ENCODE measurements around the gene RASD1.

RASD1 gene

DNA sequence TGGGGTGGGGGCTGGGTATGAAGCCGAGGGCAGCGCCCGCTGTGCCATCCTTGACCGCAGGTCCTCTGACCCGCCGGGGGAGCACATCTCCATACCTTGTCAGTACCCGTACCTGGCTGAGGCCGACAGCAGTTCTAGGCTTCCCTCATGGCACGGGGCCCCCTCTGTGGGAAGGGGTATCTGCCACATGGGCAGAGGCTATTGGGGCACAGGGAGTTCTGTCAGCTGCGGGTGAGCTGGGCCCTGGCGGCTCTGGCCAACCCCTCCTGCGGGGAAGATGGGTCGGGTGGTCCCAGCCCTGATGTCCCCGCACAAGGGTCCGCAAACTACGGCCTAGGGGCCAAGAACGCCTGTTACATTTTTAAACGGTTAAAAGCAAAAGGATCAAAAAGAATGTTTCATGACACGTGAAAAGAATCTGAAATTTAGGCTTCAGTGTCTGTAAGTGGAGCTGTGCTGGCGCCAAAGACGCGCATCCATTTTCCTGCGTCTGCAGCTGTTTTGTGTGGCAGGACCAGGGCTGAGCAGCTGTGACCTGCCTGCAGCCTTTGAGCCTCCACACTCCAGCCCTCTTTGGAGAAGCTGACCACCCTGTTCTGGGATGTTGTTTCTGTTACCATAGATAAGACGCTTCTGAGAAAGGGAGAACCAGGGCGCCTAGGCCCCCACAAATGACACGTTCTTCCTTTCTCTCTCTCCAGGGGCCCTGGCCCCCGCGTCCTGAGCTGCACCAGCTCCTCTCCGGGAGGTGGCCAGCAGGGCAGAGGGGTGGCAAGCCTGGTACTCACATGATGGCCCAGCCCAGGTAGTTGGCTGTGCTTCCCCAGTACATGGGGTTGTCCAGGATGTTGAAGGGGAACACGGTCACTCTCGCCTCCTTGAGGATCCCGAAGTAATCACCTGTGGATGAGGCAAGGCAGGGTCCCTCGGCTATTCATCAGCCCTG lies 12.7 kb upstream of the RASD1 start:
- ChIA-PET POLR2A (interaction anchor here (1.1 kb wide), 1 partner anchor 14 kb away, joined by 3 read pairs; no protein-coding TSS in a partner anchor), CTCF (interaction anchor here (0.9 to 4.5 kb wide), 4 partner anchors 9 to 134 kb away, joined by 3 to 56 read pairs (median 4); partner anchors contain the start of gene RASD1)
- no peak for DNase-seq (ENCODE audit: low read depth, low spot score)
- TF ChIP-seq, protein P1, sequence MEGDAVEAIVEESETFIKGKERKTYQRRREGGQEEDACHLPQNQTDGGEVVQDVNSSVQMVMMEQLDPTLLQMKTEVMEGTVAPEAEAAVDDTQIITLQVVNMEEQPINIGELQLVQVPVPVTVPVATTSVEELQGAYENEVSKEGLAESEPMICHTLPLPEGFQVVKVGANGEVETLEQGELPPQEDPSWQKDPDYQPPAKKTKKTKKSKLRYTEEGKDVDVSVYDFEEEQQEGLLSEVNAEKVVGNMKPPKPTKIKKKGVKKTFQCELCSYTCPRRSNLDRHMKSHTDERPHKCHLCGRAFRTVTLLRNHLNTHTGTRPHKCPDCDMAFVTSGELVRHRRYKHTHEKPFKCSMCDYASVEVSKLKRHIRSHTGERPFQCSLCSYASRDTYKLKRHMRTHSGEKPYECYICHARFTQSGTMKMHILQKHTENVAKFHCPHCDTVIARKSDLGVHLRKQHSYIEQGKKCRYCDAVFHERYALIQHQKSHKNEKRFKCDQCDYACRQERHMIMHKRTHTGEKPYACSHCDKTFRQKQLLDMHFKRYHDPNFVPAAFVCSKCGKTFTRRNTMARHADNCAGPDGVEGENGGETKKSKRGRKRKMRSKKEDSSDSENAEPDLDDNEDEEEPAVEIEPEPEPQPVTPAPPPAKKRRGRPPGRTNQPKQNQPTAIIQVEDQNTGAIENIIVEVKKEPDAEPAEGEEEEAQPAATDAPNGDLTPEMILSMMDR (IDR thresholded peaks at IDR 0.05; ENCODE audit: insufficient read depth, low read length, missing control alignments), result no peak
- no peak overlapping the region for H3K4me3 ChIP-seq (ENCODE audit: low read depth, low read length)

DNA sequence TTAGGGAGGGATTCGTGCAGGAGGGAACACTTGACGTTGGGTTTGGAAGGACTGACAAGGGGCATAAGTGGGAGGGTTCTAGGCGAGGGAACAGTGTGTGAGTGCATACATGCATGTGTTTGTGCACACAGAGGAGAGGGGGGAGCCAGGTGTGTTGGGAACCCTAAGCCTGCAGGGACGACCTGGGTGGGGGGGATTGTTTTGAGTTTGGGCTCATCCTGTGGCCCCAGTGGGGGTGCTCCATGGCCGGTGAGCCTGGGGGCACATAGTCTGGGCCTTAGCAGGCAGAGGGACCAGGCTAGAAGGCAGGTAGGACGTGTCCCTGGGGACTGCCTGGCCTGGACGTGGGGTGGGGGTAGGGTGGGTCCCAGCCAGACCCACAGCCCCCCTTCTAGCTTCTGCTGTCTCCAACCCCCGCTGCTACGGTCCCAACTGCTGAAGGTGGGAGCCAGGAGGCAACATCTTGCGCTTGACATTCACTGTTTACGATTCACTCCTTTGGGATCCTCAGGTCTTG lies 11.9 kb upstream of the RASD1 start:
- CTCF ChIA-PET, result interaction anchor here (1.5 to 3.6 kb wide), 3 partner anchors 8 to 60 kb away, joined by 3 to 42 read pairs (median 5); partner anchors contain the start of gene RASD1

DNA sequence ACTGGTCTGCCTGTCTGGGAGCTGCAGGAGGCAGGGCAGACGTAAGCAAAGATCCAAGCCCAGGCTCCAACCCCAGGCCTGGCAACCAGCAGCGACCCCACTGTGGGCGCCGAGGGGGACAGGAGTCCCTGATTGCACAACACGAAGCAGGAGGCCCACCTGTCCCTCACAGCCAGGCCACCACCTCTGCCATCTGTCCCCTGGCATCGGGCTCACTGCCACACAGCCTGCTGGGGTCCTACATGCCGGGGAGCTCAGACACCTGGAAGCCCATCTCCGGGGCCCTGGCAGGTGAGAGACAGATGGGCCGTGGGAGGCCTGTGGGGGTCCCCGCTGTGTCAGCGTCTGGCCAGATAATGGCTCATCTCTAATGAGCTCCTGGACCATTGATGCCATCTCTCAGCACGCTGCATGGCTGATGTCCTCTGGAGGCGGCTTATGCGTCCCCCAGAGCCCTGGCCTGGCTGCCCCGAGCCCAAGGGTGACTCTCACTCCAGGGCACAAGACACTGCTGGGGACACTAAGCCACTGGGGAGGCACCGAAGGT lies 11.3 kb upstream of the RASD1 start:
- POLR2A ChIA-PET, result no interaction called here
- TF ChIP-seq, protein P1 (IDR thresholded peaks at IDR 0.05; ENCODE audit: insufficient read depth, low read length, missing control alignments), result no peak
- DNase-seq (ENCODE audit: low read depth, low spot score), result no peak
- CTCF ChIA-PET, result interaction anchor here (1.5 to 3.6 kb wide), 3 partner anchors 8 to 61 kb away, joined by 3 to 42 read pairs (median 5); partner anchors contain the start of gene RASD1
- H3K4me3 ChIP-seq (ENCODE audit: low read depth, low read length), result no peak overlapping the region

More for the DNA sequence above, 11.9 kb upstream of the RASD1 start:
- POLR2A ChIA-PET, result no interaction called here
- H3K4me3 ChIP-seq (ENCODE audit: low read depth, low read length), result no peak overlapping the region
- no peak for DNase-seq (ENCODE audit: low read depth, low spot score)
- TF ChIP-seq, protein P1 (IDR thresholded peaks at IDR 0.05; ENCODE audit: insufficient read depth, low read length, missing control alignments), result no peak

DNA sequence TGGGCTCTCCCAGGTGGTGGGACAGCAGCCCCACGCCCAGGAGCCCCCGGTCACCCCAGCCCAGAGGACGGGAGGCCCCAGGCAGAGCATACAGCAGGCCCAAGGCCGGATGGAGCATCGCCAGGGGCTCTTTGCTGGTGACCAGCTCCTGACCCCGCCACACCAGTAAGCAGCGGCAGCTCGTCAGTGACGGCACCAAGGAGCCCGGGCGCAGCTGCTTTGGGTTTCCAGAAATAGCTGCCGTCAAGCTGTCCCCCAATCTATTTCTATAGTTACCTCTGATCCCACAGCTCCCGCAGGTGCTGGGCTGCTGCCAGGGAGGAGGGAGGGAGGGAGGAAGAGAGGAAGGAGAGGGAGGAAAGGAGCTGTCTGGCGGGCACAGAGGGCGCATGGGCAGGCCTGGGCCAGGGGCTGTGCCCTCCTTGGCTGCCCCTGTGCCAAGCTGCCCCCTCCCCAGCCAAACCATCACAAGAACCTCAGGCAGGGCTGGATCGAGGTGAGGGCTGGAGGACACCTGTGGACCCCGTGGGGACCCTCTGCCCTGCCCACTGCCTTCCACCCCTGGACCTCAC lies 10.8 kb upstream of the RASD1 start:
- TF ChIP-seq, protein P1 (IDR thresholded peaks at IDR 0.05; ENCODE audit: insufficient read depth, low read length, missing control alignments), result no peak
- DNase-seq (ENCODE audit: low read depth, low spot score), result no peak
- ChIA-PET CTCF (interaction anchor here (3.6 kb wide), 1 partner anchor 11 kb away, joined by 42 read pairs; the partner anchor contains the start of gene RASD1), POLR2A (no interaction called here)
- H3K4me3 ChIP-seq (ENCODE audit: low read depth, low read length), result no peak overlapping the region

DNA sequence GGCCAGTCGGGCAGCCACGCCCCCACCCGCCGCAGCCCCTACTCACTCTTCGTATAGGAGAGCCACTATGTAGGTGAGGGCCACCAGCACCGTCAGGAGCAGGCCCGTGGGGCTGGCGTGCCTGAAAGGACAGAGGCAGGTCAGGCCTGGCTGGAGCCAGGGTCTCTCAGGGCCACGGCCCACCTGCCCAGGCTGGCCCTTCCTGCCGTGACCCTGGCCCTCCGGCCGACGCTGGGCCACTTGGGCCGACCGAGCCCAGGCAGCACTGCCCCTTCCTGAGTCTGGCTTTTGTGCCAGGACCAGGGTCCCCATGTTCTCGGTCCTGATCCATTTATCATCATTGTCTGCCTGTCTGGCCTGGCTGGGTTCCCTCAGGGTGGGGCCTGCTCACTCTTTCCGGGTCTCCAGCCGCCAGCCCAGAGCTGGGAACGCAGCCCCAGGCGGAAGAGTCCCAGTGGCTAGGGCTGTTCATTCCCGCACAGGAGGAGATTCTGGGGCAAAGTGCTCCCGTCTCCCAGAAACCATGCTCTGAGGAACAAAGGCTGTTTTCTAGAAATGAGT lies 10.1 kb upstream of the RASD1 start:
- DNase-seq (ENCODE audit: low read depth, low spot score), result no peak
- CTCF ChIA-PET, result interaction anchor here (1.8 to 3.6 kb wide), 3 partner anchors 10 to 63 kb away, joined by 4 to 42 read pairs (median 11); partner anchors contain the start of gene RASD1
- TF ChIP-seq, protein P1 (IDR thresholded peaks at IDR 0.05; ENCODE audit: insufficient read depth, low read length, missing control alignments), result no peak
- H3K4me3 ChIP-seq (ENCODE audit: low read depth, low read length), result no peak overlapping the region
- POLR2A ChIA-PET, result no interaction called here
